Astrocyte of the spinal cord (primary cell): ENCODE data around the gene GRHL1.

Experiments used
- DNase-seq: peaks from one replicate; pipeline ENCODE4 v3.0.0; 2011; ENCODE audit warnings: low read depth, low spot score
- H3K4me3 ChIP-seq: 2 replicates; pipeline ENCODE4 v1.5.1; 2011; ENCODE audit warnings: low read depth, mild to moderate bottlenecking, low read length, moderate library complexity
- CTCF ChIP-seq: IDR thresholded peaks from 2 replicates; pipeline ENCODE4 v1.5.1; 2012; ENCODE audit warnings: low read depth, mild to moderate bottlenecking, low read length, inconsistent platforms
- in situ Hi-C: cut with HindIII; loops from 2 replicates; pipeline ENCODE4 v1.10.0; 2017; ENCODE audit warnings: low sequenced_read_pairs

GRHL1 gene

GRCh38 chr2:9995059-9995458, 43.6 kb downstream of the GRHL1 start:
- no peak for DNase-seq

GRCh38 chr2:9996321-9996720, 44.8 kb downstream of the GRHL1 start:
- no peak for TF ChIP-seq CTCF

More at GRCh38 chr2:9995059-9995458, 43.6 kb downstream of the GRHL1 start:
- no peak overlapping the region for H3K4me3 ChIP-seq
- in situ Hi-C loops = no loop called here
- TF ChIP-seq CTCF = no peak

GRCh38 chr2:9997936-9998335, 46.4 kb downstream of the GRHL1 start:
- in situ Hi-C loops = no loop called here
- DNase-seq = no peak
- no peak overlapping the region for H3K4me3 ChIP-seq
- TF ChIP-seq CTCF = no peak

More at GRCh38 chr2:9996321-9996720, 44.8 kb downstream of the GRHL1 start:
- H3K4me3 ChIP-seq = no peak overlapping the region
- DNase-seq = no peak
- in situ Hi-C loops = no loop called here

- no peak for DNase-seq
- in situ Hi-C loops = no loop called here
Observed at GRCh38 chr2:9998916-9999654, 47.6 kb downstream of the GRHL1 start.

GRCh38 chr2:9999693-10000092, 48.2 kb downstream of the GRHL1 start:
- TF ChIP-seq CTCF = no peak
- in situ Hi-C loops = no loop called here
- no peak for DNase-seq
- no peak overlapping the region for H3K4me3 ChIP-seq

More at GRCh38 chr2:9998916-9999654, 47.6 kb downstream of the GRHL1 start:
- TF ChIP-seq CTCF = no peak
- no peak overlapping the region for H3K4me3 ChIP-seq

- in situ Hi-C loops = no loop called here
- DNase-seq = no peak
- no peak overlapping the region for H3K4me3 ChIP-seq
- no peak for TF ChIP-seq CTCF
Observed at GRCh38 chr2:10000541-10000940, 49.0 kb downstream of the GRHL1 start.
